Activated CD8-positive, alpha-beta memory T cell treated with anti-CD3 and anti-CD28 coated beads, Interleukin-2, amount 10 ng/mL, durations not matched to agents 7 days and 5 days (primary cell): ENCODE results near the gene CAPN7. TPM values are rescaled to one million over a fixed set of nuclear protein-coding genes. Genes with fewer than 3 reads are reported as not detected.

ENCODE experiments used
- ATAC-seq: fragments of 150-1000 bp; cut with Tn5 transposase; one replicate; pipeline ENCODE4 v1.10.0; 2021; ENCODE audit warnings: moderate library complexity
- CTCF ChIA-PET: fragments of 350-600 bp; sonication (Branson Sonifier 250); formaldehyde crosslinking; loops from one replicate; lab custom pipeline; 2021; ENCODE audit warnings: antibody characterized with exemption; lab: Charles Lee
- DNase-seq: peaks from one replicate; pipeline ENCODE4 v3.0.0-alpha.2; 2020
- H3K27ac Mint-ChIP-seq: one replicate; pipeline ENCODE4 v1.8.0; 2021; ENCODE audit warnings: mild to moderate bottlenecking, mixed read lengths
- H3K27me3 Mint-ChIP-seq: one replicate; pipeline ENCODE4 v1.8.0; 2021; ENCODE audit warnings: mixed read lengths
- H3K36me3 Mint-ChIP-seq: one replicate; pipeline ENCODE4 v1.8.0; 2021; ENCODE audit warnings: mild to moderate bottlenecking, mixed read lengths
- H3K4me1 Mint-ChIP-seq: one replicate; pipeline ENCODE4 v1.8.0; 2021; ENCODE audit warnings: mixed read lengths
- H3K4me3 Mint-ChIP-seq: one replicate; pipeline ENCODE4 v1.8.0; 2021; ENCODE audit warnings: mild to moderate bottlenecking, moderate library complexity, mixed read lengths
- H3K9me3 Mint-ChIP-seq: one replicate; pipeline ENCODE4 v1.8.0; 2022; ENCODE audit warnings: low read depth, mixed read lengths
- total RNA-seq, 2 experiments: library from RNA; stranded (reverse); gene quantifications; one replicate each; pipeline ENCODE4 v1.2.3, GENCODE V29; 2021

The CAPN7 gene
- total RNA-seq, 2 experiments from 2014 or later, result 28.1 to 28.4 TPM

DNA sequence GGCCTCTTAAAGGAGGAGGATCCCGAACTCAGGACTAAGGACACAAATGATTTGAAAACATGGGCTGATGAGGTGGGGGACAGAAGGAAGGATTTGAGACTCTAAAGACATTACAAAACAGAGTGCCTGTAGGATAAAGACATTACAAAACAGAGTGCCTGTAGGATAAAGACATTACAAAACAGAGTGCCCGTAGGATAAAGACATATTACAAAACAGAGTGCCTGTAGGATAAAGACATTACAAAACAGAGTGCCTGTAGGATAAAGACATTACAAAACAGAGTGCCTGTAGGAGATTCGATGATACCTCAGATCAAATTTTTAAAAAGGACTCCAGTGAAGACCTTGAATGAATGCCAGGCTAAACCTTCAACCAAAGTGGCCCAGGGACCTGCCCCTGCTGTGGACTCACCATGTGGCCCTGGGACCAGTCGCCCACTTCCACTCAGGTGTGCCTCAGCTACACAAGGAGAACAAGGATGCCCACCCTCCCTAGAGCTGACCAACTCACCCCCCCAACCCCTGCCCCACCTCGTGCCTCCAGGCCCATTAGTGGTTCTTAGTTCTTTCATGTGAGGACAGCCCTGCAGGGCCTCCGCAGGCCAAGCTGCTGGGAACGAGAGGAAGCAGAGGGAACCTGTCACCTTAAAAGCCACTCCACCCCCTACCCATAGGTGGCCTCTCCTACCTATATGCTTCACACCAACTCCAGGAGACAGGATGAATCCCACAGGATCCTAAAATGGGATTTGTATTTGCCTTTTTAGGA lies 66.6 kb downstream of the CAPN7 start:
- Mint-ChIP-seq H3K4me3 (no peak overlapping the region), H3K36me3 (peaks cover 24% of the 10 kb centered on the region), H3K4me1 (peaks cover 72% of the 10 kb centered on the region), H3K9me3 (no peaks in the 10 kb centered on the region), H3K27me3 (no peaks in the 10 kb centered on the region), H3K27ac (peak overlapping the region; percentile 86)
- ATAC-seq (no peak), DNase-seq (peak; percentile 40)
- CTCF ChIA-PET, result interaction anchor here (0.8 to 8.4 kb wide), 8 partner anchors 32 to 133 kb away, joined by 3 to 145 read pairs (median 6); partner anchors contain the start of gene SH3BP5

DNA sequence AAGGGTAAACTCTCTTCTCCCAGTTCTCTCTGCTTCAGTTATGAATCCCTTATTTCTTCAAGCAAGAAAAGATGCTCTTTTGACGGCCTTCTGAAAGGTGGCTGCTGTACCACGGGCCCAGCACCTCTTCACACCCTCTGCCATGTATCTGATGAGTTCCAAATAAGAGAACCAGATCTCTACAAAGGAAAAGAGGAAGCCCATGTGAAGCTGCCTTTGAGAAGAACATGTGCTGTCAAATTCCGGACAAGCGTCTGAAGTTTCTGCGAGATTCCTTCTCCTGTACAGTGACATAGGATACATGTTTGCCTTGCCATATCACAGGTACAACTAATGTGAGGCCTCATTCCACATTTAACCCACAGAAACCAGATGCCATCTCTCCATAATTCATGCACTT lies 67.2 kb downstream of the CAPN7 start:
- Mint-ChIP-seq H3K36me3 (peaks cover 24% of the 10 kb centered on the region), H3K27ac (peak overlapping the region; percentile 37), H3K27me3 (no peaks in the 10 kb centered on the region), H3K9me3 (no peaks in the 10 kb centered on the region), H3K4me1 (peaks cover 66% of the 10 kb centered on the region), H3K4me3 (no peak overlapping the region)
- DNase-seq (no peak), ATAC-seq (no peak)
- CTCF ChIA-PET, result interaction anchor here (1.0 to 1.8 kb wide), 5 partner anchors 40 to 132 kb away, joined by 4 to 7 read pairs (median 5); partner anchors contain the start of gene SH3BP5

DNA sequence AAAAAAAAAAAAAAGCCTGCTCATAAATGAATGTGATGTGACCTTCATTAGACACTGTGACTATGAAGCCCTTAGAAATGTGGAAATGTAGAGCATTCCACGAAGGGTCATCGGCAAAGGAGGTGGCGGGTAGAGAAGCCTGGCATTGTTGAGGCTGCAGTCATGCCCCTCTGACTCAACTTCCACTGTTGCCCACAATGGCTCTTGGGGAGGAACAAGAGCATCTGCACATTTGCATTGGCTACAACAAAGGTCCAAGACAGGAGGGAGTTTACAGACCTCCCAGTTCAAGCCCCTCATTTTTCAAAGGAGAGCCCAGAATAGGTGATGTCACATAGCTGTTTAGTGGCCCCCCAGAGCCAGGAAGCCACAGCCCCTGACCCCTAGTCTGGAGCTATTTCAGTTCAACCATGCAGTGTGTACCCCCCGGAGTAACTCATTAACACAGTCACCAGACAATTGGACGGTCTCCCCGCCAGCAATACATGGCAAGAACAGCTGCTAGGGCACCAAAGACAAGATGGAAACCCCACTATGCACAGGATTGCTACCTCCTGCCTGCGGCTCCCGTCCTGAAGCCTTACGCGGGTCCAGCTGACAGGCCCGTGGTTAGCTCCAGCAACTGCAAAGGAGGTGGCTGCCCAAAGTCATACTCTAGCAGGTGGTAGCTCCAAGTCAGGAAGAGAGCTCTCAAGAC lies 70.1 kb downstream of the CAPN7 start:
- H3K36me3 Mint-ChIP-seq, result peaks cover 12% of the 10 kb centered on the region
- H3K27me3 Mint-ChIP-seq, result no peaks in the 10 kb centered on the region
- H3K4me3 Mint-ChIP-seq, result no peak overlapping the region
- no peaks in the 10 kb centered on the region for H3K9me3 Mint-ChIP-seq
- CTCF ChIA-PET, result interaction anchor here (0.6 to 2.2 kb wide), 10 partner anchors 8 to 60 kb away, joined by 3 to 10 read pairs (median 4); partner anchors contain the start of gene SH3BP5
- peaks cover 45% of the 10 kb centered on the region for H3K4me1 Mint-ChIP-seq
- no peak overlapping the region for H3K27ac Mint-ChIP-seq
- no peak for DNase-seq
- ATAC-seq, result no peak

DNA sequence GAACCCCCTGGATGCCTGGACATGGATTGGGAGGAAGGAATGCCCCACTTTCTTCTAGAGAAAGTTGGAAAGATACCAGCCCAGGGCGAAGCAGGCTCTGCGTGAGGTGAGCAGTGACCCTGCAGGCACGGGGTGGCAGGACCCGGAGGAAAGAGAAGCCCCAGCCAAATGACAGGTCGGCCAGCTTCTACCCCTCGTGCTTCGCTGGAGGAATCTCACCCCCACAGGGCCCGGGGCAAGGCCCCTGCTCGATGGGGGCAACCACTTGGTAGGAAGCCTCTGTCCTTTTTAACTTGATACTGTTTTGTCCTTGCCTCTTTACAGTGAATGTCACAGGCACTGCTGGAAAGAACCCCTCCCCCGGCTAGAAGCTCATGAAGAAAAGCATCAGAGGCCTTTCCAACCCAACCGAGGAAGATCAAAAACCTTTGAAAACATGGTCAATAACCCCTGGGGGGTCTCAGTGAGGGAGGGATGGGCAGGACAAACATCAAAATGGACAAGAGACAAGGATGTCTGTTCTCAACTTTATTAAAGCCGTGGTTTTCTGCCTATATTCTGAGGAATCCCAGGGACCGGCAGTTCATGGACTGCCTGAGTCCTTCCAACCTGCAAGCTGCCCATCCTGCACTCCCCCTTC lies 71.9 kb downstream of the CAPN7 start:
- H3K9me3 Mint-ChIP-seq, result no peaks in the 10 kb centered on the region
- no peak for ATAC-seq
- peaks cover 11% of the 10 kb centered on the region for H3K36me3 Mint-ChIP-seq
- no peak for DNase-seq
- CTCF ChIA-PET, result interaction anchor here (0.8 to 2.2 kb wide), 8 partner anchors 10 to 56 kb away, joined by 3 to 10 read pairs (median 4); partner anchors contain the start of gene SH3BP5
- H3K4me1 Mint-ChIP-seq, result peaks cover 29% of the 10 kb centered on the region
- no peaks in the 10 kb centered on the region for H3K27me3 Mint-ChIP-seq
- no peak overlapping the region for H3K27ac Mint-ChIP-seq
- no peak overlapping the region for H3K4me3 Mint-ChIP-seq

DNA sequence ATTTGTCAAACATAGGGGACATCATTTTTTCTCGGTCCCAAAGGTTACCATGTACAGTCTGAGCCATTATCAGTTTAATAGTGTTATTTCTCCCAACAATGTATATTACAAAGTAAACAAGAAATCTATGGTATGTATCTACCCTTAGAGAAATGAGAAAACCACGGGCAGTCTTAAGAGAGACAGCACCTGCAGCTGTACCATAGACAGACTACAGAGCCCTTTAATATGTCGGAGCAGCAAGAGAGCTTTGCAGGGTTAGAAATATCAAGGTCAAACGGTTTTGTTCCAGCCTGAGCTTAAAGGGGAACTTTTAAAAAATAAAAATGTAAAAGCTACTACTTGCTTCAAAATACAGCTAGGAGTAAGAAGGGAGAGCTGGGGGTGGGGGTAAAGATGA lies 73.2 kb downstream of the CAPN7 start:
- peaks cover 7% of the 10 kb centered on the region for H3K36me3 Mint-ChIP-seq
- no peak overlapping the region for H3K4me3 Mint-ChIP-seq
- peaks cover 28% of the 10 kb centered on the region for H3K4me1 Mint-ChIP-seq
- CTCF ChIA-PET, result interaction anchor here (1.5 to 1.7 kb wide), 4 partner anchors 11 to 53 kb away, joined by 3 to 7 read pairs (median 5); partner anchors contain the start of gene SH3BP5
- H3K9me3 Mint-ChIP-seq, result no peaks in the 10 kb centered on the region
- ATAC-seq (no peak), DNase-seq (no peak)
- H3K27ac Mint-ChIP-seq, result no peak overlapping the region
- H3K27me3 Mint-ChIP-seq, result no peaks in the 10 kb centered on the region

DNA sequence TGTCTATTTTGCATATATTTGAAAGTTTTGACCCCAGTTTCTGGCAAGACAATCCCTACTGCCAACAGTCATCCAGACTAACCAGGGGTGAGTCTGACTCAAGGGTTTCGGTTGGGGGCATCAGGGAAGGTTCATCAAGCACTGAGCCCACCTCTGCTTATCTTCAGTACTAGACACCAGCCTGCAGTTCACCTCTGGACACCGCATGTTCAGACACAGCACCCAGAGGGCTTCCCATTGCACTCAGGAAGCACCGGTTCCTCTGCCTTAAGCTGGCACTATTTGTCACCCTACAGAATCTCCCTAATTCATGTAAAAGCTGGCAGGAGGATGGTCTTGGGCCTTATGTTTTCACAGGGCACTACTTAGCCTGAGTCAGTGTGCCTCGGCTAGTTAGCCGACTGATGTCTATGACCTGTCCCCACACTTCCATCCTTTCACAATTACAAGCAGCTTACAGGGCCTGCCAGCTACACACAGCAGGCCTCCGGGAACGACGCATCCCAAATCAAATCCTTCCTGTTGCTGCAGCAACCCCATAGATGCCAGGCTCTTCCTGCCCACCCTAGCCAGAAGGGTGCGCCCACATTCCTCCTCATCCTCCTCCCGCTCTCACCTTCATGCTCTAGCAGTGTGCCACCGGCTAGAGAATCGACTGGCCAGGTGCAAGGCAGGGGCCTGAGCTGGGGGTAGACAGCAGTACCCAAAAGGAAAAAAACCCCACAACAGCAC lies 73.8 kb downstream of the CAPN7 start:
- H3K9me3 Mint-ChIP-seq, result no peaks in the 10 kb centered on the region
- H3K4me3 Mint-ChIP-seq, result no peak overlapping the region
- CTCF ChIA-PET, result interaction anchor here (1.6 to 9.9 kb wide), 4 partner anchors 12 to 52 kb away, joined by 5 to 58 read pairs (median 6); partner anchors contain the start of gene SH3BP5
- peaks cover 2% of the 10 kb centered on the region for H3K36me3 Mint-ChIP-seq
- peaks cover 26% of the 10 kb centered on the region for H3K4me1 Mint-ChIP-seq
- ATAC-seq (no peak), DNase-seq (no peak)
- no peaks in the 10 kb centered on the region for H3K27me3 Mint-ChIP-seq
- H3K27ac Mint-ChIP-seq, result no peak overlapping the region

DNA sequence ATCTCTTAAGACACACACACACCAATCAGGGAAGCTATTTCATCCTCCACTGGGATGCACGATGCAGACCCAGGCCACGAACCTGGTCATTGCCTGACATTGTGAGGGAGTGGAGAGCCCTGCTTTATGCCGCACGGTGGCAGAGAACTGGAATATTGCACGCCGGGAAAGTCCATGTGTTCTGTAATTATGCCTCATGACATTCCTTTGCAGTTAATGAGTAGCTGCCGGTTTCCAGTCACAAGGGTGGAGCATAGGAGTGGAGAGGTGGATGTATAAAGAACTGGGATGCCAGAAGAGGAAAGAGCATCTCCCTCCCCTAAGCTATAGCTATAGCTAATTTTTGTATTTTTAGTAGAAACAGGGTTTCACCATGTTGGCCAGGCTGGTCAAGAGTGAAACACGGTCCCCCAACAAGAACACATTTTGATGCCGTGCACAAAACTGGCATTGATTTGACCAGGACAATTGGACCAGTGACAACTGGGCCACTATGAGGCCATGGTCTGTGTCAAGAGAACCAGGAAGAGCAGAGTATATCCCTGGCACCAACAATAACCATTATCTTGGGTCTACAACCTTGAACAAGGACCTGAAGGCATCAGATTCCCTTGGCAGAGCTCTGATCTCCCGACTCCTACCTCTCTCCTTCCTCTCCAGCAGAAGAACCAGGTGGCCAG lies 74.9 kb downstream of the CAPN7 start:
- no peak for ATAC-seq
- Mint-ChIP-seq H3K4me3 (no peak overlapping the region), H3K4me1 (peaks cover 17% of the 10 kb centered on the region), H3K27ac (no peak overlapping the region), H3K27me3 (no peaks in the 10 kb centered on the region), H3K36me3 (peaks cover 6% of the 10 kb centered on the region), H3K9me3 (no peaks in the 10 kb centered on the region)
- no peak for DNase-seq
- CTCF ChIA-PET, result interaction anchor here (1.6 to 9.9 kb wide), 2 partner anchors 10 to 13 kb away, joined by 5 to 58 read pairs; no protein-coding TSS in a partner anchor

DNA sequence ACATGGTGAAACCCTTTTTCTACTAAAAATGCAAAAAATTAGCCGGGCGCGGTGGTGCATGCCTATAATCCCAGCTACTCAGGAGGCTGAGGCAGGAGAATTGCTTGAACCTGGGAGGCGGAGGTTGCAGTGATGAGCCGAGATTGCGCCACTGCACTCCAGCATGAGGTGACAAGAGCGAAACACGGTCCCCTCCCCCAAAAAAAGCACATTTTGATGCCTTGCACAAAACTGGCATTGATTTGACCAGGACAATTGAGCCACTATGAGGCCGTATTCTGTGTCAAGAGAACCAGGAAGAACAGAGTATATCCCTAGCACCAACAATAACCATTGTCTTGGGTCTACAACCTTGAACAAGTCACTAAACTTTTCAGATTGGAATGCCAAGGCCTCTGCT lies 75.8 kb downstream of the CAPN7 start:
- Mint-ChIP-seq H3K27ac (no peak overlapping the region), H3K4me1 (peaks cover 11% of the 10 kb centered on the region), H3K4me3 (no peak overlapping the region), H3K36me3 (peaks cover 9% of the 10 kb centered on the region), H3K9me3 (no peaks in the 10 kb centered on the region), H3K27me3 (no peaks in the 10 kb centered on the region)
- CTCF ChIA-PET, result interaction anchor here (9.9 kb wide), 1 partner anchor 14 kb away, joined by 58 read pairs; no protein-coding TSS in a partner anchor
- ATAC-seq (no peak), DNase-seq (no peak)

- Mint-ChIP-seq H3K27ac (no peak overlapping the region), H3K9me3 (no peaks in the 10 kb centered on the region), H3K27me3 (no peaks in the 10 kb centered on the region), H3K4me3 (no peak overlapping the region), H3K4me1 (peaks cover 21% of the 10 kb centered on the region), H3K36me3 (peaks cover 15% of the 10 kb centered on the region)
- ATAC-seq (no peak), DNase-seq (no peak)
- CTCF ChIA-PET, result interaction anchor here (1.2 to 9.9 kb wide), 3 partner anchors 16 to 51 kb away, joined by 3 to 58 read pairs (median 4); no protein-coding TSS in a partner anchor
These were observed 77.7 kb downstream of the CAPN7 start for GRCh38 chr3:15283702-15284101.

DNA sequence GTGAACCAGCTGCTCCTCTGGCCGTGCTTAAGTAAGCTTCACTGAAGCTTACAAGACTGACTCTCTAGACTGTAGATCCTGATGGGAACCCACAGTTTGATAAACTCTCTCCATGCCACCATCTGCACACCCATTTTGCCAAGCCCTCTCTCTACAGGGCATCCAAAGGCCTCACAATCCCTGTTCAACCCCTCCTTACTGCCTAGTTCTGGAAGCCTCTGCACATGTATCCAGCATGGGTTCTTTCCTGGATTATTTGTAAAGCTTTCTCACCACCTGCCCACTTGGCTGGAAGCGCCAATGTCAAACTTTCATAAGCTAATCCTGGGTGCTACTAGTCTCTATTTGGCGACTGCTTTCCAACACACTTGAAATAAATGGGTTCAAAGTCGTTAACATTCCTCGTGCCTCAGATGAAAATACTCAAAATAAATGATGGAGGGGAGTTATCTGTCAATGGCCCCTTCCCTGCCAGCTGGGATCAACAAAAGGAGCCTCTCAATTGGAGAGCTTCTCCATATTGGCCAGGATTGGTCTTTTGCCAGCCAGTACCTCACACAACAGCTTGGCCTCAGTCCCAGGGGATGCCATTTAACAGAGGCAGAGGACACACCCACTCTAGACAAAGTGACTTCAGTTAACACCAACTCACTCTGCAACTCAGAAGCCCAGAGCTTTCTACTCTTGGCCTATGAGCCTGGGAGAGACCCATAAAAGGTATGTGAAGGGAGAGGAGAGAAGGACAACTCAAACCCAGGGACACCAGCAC lies 78.3 kb downstream of the CAPN7 start:
- CTCF ChIA-PET, result interaction anchor here (1.2 to 9.9 kb wide), 3 partner anchors 9 to 24 kb away, joined by 3 to 58 read pairs (median 4); no protein-coding TSS in a partner anchor
- no peaks in the 10 kb centered on the region for H3K9me3 Mint-ChIP-seq
- H3K36me3 Mint-ChIP-seq, result peaks cover 21% of the 10 kb centered on the region
- DNase-seq (no peak), ATAC-seq (no peak)
- H3K27ac Mint-ChIP-seq, result no peak overlapping the region
- H3K27me3 Mint-ChIP-seq, result no peaks in the 10 kb centered on the region
- H3K4me3 Mint-ChIP-seq, result no peak overlapping the region
- H3K4me1 Mint-ChIP-seq, result peaks cover 27% of the 10 kb centered on the region

- H3K4me3 Mint-ChIP-seq, result no peak overlapping the region
- no peak for ATAC-seq
These were observed 80.0 kb downstream of the CAPN7 start for GRCh38 chr3:15286022-15286421.

More at GRCh38 chr3:15286022-15286421, 80.0 kb downstream of the CAPN7 start:
- peaks cover 26% of the 10 kb centered on the region for H3K36me3 Mint-ChIP-seq
- peaks cover 41% of the 10 kb centered on the region for H3K4me1 Mint-ChIP-seq
- CTCF ChIA-PET, result interaction anchor here (1.5 to 9.9 kb wide), 3 partner anchors 11 to 44 kb away, joined by 3 to 58 read pairs (median 5); no protein-coding TSS in a partner anchor
- DNase-seq, result no peak
- no peaks in the 10 kb centered on the region for H3K27me3 Mint-ChIP-seq
- no peaks in the 10 kb centered on the region for H3K9me3 Mint-ChIP-seq
- H3K27ac Mint-ChIP-seq, result no peak overlapping the region
